K562 (cell line): ENCODE data around the gene NMRAL1. TPM values are rescaled to one million over a fixed set of nuclear protein-coding genes. Genes with fewer than 3 reads are reported as not detected.

Source experiments
- BHLHE40 ChIP-seq: IDR thresholded peaks from 2 replicates; pipeline ENCODE4 v1.6.1; 2011; ENCODE audit warnings: low read length, improper control_type of control experiment
- BRD9 ChIP-seq: fragments of 450-650 bp; IDR thresholded peaks from 2 replicates; pipeline ENCODE4 v1.6.1; 2018; ENCODE audit warnings: low read depth; ENCODE audit not compliant: partially characterized antibody
- CHD4 ChIP-seq: fragments of 200-600 bp; sonication (generic); IDR thresholded peaks from 3 replicates; pipeline ENCODE4 v1.6.1; 2012; ENCODE audit warnings: low read depth, mild to moderate bottlenecking, mixed read lengths, low read length, inconsistent platforms; ENCODE audit not compliant: insufficient read depth, insufficient replicate concordance, poor library complexity, severe bottlenecking
- CREM ChIP-seq: IDR thresholded peaks from 2 replicates; pipeline ENCODE4 v1.6.1; 2014; ENCODE audit warnings: antibody characterized with exemption, low read depth
- CSDE1 ChIP-seq, 2 experiments: fragments of 450-650 bp; IDR thresholded peaks; 2 replicates each; pipeline ENCODE4 v1.6.1; 2016; ENCODE audit warnings: mild to moderate bottlenecking in 1 of 2
- EP300 ChIP-seq: IDR thresholded peaks from 2 replicates; pipeline ENCODE4 v1.6.1; 2012; ENCODE audit warnings: low read length, improper control_type of control experiment
- EP400 ChIP-seq: fragments of 450-650 bp; IDR thresholded peaks from 2 replicates; pipeline ENCODE4 v1.6.1; 2017; ENCODE audit warnings: antibody characterized with exemption, mild to moderate bottlenecking, moderate library complexity
- HDGF ChIP-seq: fragments of 450-650 bp; IDR thresholded peaks from 2 replicates; pipeline ENCODE4 v1.6.1; 2016
- HIVEP1 ChIP-seq: fragments of 250-450 bp; sonication (Bioruptor Pico); IDR thresholded peaks from 2 replicates; pipeline ENCODE4 v1.4.0; 2020; ENCODE audit warnings: mild to moderate bottlenecking
- MAFG ChIP-seq: fragments of 450-650 bp; conservative IDR thresholded peaks from 2 replicates; pipeline ENCODE4 v1.6.1; 2016; ENCODE audit warnings: missing genetic modification characterization, missing compliant biosample characterization
- PHTF2 ChIP-seq: fragments of 250-450 bp; sonication (Bioruptor Pico); IDR thresholded peaks from 2 replicates; pipeline ENCODE4 v1.5.0; 2021; ENCODE audit warnings: mild to moderate bottlenecking
- RFX7 ChIP-seq: fragments of 250-450 bp; sonication (Bioruptor Pico); IDR thresholded peaks from 2 replicates; pipeline ENCODE4 v1.5.1; 2021; ENCODE audit warnings: mild to moderate bottlenecking
- RHOXF2B ChIP-seq: fragments of 250-450 bp; sonication (Bioruptor Pico); conservative IDR thresholded peaks from 2 replicates; pipeline ENCODE4 v1.5.1; 2021
- SAP30 ChIP-seq: fragments of 200-600 bp; sonication (generic); IDR thresholded peaks from 2 replicates; pipeline ENCODE4 v1.6.1; 2012; ENCODE audit warnings: borderline replicate concordance, low read depth, mild to moderate bottlenecking, moderate library complexity, low read length, control low read depth, inconsistent platforms; ENCODE audit not compliant: insufficient read depth, poor library complexity, severe bottlenecking
- SMAD3 ChIP-seq: fragments of 450-650 bp; formaldehyde crosslinking; conservative IDR thresholded peaks from 2 replicates; pipeline ENCODE4 v1.4.0; 2020; ENCODE audit warnings: mild to moderate bottlenecking
- SMARCA5 ChIP-seq: fragments of 450-650 bp; IDR thresholded peaks from 2 replicates; pipeline ENCODE4 v1.6.1; 2016
- TAF7 ChIP-seq: fragments of 450-650 bp; IDR thresholded peaks from 2 replicates; pipeline ENCODE4 v1.6.1; 2016; ENCODE audit warnings: missing genetic modification characterization, missing compliant biosample characterization
- TCF7L2 ChIP-seq: fragments of 150-350 bp; IDR thresholded peaks from 2 replicates; pipeline ENCODE4 v1.6.1; 2016; ENCODE audit warnings: low read depth, mild to moderate bottlenecking, low read length, moderate library complexity
- TOE1 ChIP-seq, 2 experiments: fragments of 450-650 bp in 1 of 2; sonication (generic) in 1 of 2; formaldehyde crosslinking in 1 of 2; IDR thresholded peaks; 2 replicates each; pipeline versions ENCODE4 v1.7.1 to v1.8.0; 2016 to 2022; ENCODE audit warnings: borderline replicate concordance in 2 of 2, mild to moderate bottlenecking in 2 of 2, antibody characterized with exemption in 1 of 2, inconsistent platforms in 1 of 2, low read depth in 1 of 2, missing genetic modification reagents in 1 of 2, moderate library complexity in 1 of 2
- U2AF2 ChIP-seq: fragments of 200-400 bp; formaldehyde crosslinking; optimal IDR thresholded peaks from 2 replicates; pipeline ENCODE3; 2017; ENCODE audit warnings: low read depth, mild to moderate bottlenecking, low read length
- ZBTB7A ChIP-seq: IDR thresholded peaks from 2 replicates; pipeline ENCODE4 v1.6.1; 2011; ENCODE audit warnings: low read depth, mild to moderate bottlenecking, low read length, moderate library complexity, borderline replicate concordance; ENCODE audit not compliant: control insufficient read depth
- ZNF316 ChIP-seq: fragments of 450-650 bp; IDR thresholded peaks from 2 replicates; pipeline ENCODE4 v1.6.1; 2016
- ZNF766 ChIP-seq: fragments of 200-800 bp; sonication (Bioruptor generic); conservative IDR thresholded peaks from 2 replicates; pipeline ENCODE4 v1.6.1; 2016; ENCODE audit warnings: missing genetic modification characterization, missing compliant biosample characterization
- polyA plus RNA-seq, 8 experiments: library from polyadenylated mRNA; depleted of rRNA in 4 of 8; stranded (reverse) in 5 of 8; unstranded in 3 of 8; fragments of >200 nt; fragmentation: Nextera tagmentation in 2 of 8; fragmentation: Illumina TruSeq in 1 of 8; extraction: Ambion mirVana in 2 of 8; extraction: Trizol in 1 of 8; gene quantifications; 2 replicates each; pipeline versions ENCODE4 v1.2.1 to v1.2.3, GENCODE V29; 2011 to 2014; ENCODE audit warnings: inconsistent platforms in 1 of 8, missing spikeins in 1 of 8
- total RNA-seq, 7 experiments: library from RNA; depleted of rRNA in 6 of 7; stranded (reverse); fragments of >200 nt in 6 of 7; fragmentation: Illumina TruSeq in 2 of 7; extraction: Trizol in 2 of 7; gene quantifications; 2 replicates each; pipeline versions ENCODE4 v1.2.1 to v1.2.3, GENCODE V29; 2011 to 2021; ENCODE audit warnings: low replicate concordance in 1 of 7
- TF ChIP-seq, protein P1 (sequence below): fragments of 250-450 bp; sonication (Bioruptor Pico); IDR thresholded peaks from 2 replicates; pipeline ENCODE4 v1.4.0; 2020; ENCODE audit warnings: borderline replicate concordance
- TF ChIP-seq, protein P2 (sequence below): fragments of 450-650 bp; formaldehyde crosslinking; IDR thresholded peaks from 2 replicates; pipeline ENCODE4 v1.4.0; 2022; ENCODE audit warnings: missing genetic modification characterization
- TF ChIP-seq, protein P3 (sequence below): fragments of 450-650 bp; IDR thresholded peaks from one replicate; pipeline ENCODE4 v1.6.1; 2018; ENCODE audit warnings: mild to moderate bottlenecking, moderate library complexity; ENCODE audit not compliant: partially characterized antibody

NMRAL1 gene
- total and polyA plus RNA-seq, 9 of the 15 experiments (the other 6 are each of a cell fraction or from before 2014, with no cell fraction given), result 6.3 to 116 (median 63.2) TPM

DNA sequence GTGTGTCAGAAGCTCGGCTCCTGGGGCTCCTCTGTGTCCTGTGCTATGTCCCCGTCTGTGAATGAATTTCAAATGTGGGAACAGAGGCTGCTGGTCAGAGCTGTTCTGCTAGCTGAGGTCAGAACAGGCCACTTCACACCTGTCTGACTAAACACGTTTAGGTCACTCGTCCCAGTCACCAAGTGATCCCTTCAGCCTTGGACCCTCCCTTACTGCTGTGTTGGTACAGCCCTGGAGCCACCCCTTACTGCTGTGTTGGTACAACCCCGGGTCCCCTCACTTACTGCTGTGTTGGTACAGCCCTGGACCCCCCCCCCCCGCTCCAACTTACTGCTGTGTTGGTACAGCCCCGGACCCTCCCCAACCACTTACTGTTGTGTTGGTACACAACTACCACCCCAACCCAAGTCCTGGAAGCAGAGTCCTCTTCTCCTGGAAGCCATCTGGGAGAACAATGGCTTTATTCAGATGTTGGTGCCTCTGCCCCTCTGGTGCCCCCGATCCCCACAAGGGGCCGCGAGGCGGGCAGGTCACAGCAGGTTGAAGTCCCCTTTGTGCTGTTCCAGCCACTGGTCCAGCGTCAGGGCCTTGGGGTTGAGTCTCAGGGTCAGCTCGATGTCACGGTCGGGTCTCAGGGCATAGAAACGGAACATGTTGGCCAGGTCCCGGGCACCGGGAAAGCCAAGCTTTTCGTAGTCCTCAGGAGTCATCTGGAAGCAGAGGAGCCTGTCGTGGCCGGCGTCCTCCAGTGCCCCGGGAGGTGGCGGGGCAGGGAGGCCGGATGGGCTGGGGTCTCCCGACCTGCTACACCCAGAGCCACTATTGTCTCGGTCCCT is 13.0 kb downstream of the NMRAL1 start (continued):
- TF ChIP-seq ZBTB7A, result no peak
- TF ChIP-seq SAP30, result no peak
- TF ChIP-seq ZNF766 (CRISPR knock-in tag), result no peak
- no peak for TF ChIP-seq U2AF2
- TF ChIP-seq, protein P1, sequence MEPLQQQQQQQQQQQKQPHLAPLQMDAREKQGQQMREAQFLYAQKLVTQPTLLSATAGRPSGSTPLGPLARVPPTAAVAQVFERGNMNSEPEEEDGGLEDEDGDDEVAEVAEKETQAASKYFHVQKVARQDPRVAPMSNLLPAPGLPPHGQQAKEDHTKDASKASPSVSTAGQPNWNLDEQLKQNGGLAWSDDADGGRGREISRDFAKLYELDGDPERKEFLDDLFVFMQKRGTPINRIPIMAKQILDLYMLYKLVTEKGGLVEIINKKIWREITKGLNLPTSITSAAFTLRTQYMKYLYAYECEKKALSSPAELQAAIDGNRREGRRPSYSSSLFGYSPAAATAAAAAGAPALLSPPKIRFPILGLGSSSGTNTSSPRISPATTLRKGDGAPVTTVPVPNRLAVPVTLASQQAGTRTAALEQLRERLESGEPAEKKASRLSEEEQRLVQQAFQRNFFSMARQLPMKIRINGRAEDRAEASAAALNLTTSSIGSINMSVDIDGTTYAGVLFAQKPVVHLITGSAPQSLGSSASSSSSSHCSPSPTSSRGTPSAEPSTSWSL, result no peak
- TF ChIP-seq CHD4, result no peak
- TF ChIP-seq CSDE1 (IDR thresholded peaks at IDR 0.05), result no peak
- TF ChIP-seq RFX7 (CRISPR knock-in tag), result no peak
- TF ChIP-seq, protein P2, sequence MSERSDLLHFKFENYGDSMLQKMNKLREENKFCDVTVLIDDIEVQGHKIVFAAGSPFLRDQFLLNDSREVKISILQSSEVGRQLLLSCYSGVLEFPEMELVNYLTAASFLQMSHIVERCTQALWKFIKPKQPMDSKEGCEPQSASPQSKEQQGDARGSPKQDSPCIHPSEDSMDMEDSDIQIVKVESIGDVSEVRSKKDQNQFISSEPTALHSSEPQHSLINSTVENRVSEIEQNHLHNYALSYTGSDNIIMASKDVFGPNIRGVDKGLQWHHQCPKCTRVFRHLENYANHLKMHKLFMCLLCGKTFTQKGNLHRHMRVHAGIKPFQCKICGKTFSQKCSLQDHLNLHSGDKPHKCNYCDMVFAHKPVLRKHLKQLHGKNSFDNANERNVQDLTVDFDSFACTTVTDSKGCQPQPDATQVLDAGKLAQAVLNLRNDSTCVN (CRISPR knock-in tag), result no peak
- TF ChIP-seq HIVEP1 (CRISPR knock-in tag), result no peak
- TF ChIP-seq EP300, result no peak
- peak; percentile 88 for TF ChIP-seq TCF7L2
- TF ChIP-seq MAFG (tag), result no peak
- TF ChIP-seq HDGF, result no peak
- TF ChIP-seq, protein P3, sequence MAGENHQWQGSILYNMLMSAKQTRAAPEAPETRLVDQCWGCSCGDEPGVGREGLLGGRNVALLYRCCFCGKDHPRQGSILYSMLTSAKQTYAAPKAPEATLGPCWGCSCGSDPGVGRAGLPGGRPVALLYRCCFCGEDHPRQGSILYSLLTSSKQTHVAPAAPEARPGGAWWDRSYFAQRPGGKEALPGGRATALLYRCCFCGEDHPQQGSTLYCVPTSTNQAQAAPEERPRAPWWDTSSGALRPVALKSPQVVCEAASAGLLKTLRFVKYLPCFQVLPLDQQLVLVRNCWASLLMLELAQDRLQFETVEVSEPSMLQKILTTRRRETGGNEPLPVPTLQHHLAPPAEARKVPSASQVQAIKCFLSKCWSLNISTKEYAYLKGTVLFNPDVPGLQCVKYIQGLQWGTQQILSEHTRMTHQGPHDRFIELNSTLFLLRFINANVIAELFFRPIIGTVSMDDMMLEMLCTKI, result no peak
- TF ChIP-seq RHOXF2B (CRISPR knock-in tag), result no peak
- no peak for TF ChIP-seq EP400
- TF ChIP-seq BRD9, result no peak
- TF ChIP-seq SMARCA5, result no peak
- TF ChIP-seq CREM, result no peak
- TF ChIP-seq SMAD3 (CRISPR knock-in tag), result no peak
- TF ChIP-seq TAF7 (tag), result no peak
- TF ChIP-seq TOE1 (IDR thresholded peaks at IDR 0.05; ENCODE audit: borderline replicate concordance), result peak; percentile 46; the same call in 1 of the 2 replicates
- TF ChIP-seq TOE1 (CRISPR knock-in tag; IDR thresholded peaks at IDR 0.05; ENCODE audit: borderline replicate concordance, low read depth), result no peak
- peak; percentile 76 for TF ChIP-seq BHLHE40
- no peak for TF ChIP-seq PHTF2
- TF ChIP-seq ZNF316, result no peak
